ENCODE measurements around the gene PRCC. TPM values are rescaled to one million over a fixed set of nuclear protein-coding genes. Genes with fewer than 3 reads are reported as not detected.
"Not testable (repeated sequence)": the region's sequence is repeated elsewhere in the genome, so short reads cannot be mapped to it uniquely, and the experiment has no call there.

Gene PRCC
- total and polyA plus RNA-seq, 2 of the 4 experiments (the other 2 are of a cell fraction): 10.6 to 59.6 TPM

DNA sequence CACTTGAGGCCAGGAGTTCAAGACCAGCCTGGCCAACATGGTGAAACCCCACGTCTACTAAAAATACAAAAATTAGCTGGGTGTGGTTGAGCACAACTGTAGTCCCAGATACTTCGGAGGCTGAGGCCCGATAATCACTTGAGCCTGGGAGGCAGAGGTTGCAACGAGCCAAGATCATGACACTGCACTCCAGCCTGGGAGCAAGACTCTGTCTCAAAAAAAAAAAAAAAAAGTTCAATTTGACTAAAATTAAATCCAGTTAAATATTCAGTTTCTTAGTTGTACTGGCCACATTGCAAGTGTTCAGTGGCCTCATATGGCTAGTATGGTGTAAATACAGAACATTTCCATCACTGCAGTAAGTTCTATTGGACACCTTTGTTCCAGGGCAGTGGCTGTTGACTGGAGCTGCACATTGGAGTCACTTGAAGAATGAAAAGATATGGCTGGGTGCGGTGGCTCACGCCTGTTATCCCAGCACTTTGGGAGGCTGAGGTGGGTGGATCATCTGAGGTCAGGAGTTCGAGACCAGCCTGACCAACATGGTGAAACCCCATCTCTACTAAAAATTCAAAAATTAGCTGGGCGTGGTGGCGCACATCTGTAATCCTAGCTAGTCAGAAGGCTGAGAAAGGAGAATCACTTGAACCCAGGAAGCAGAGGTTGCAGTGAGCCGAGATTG is 9.6 kb upstream of the PRCC start:
- H3K4me1 ChIP-seq (ENCODE audit: control insufficient read depth, insufficient read depth, low read length); H3K27me3 ChIP-seq (ENCODE audit: control insufficient read depth, insufficient read depth, low read length); H3K23ac ChIP-seq (ENCODE audit: low read depth, low read length); H4K20me1 ChIP-seq (ENCODE audit: insufficient read depth, low read length); POLR2A ChIA-PET (ENCODE audit: unreplicated experiment); DNase-seq; H2AK9ac ChIP-seq (replicated peaks; ENCODE audit: low read depth, low read length, poor library complexity); H3K4me2 ChIP-seq (ENCODE audit: low read depth, low read length); H2AK5ac ChIP-seq (ENCODE audit: low read depth, low read length); H3K14ac ChIP-seq (replicated peaks; ENCODE audit: low read depth, low read length); H2BK15ac ChIP-seq (ENCODE audit: low read depth, low read length); H2AFZ ChIP-seq (replicated peaks; ENCODE audit: low read length, poor library complexity); H2BK5ac ChIP-seq (ENCODE audit: low read depth, low read length, poor library complexity, severe bottlenecking); H3K27ac ChIP-seq (ENCODE audit: insufficient read depth, low read length); H3K4ac ChIP-seq (ENCODE audit: low read depth, low read length); H3K9me1 ChIP-seq (ENCODE audit: insufficient read depth, low read length); H2BK20ac ChIP-seq (ENCODE audit: low read depth, low read length); H4K91ac ChIP-seq (ENCODE audit: insufficient read depth, low read depth, low read length); intact Hi-C loops (cut with micrococcal nuclease); H3K4me3 ChIP-seq (ENCODE audit: insufficient read depth, low read depth, low read length); H3K18ac ChIP-seq (ENCODE audit: low read depth, low read length); in situ Hi-C loops (cut with MboI; ENCODE audit: low sequenced_read_pairs); H4K5ac ChIP-seq (ENCODE audit: low read depth, low read length); H3K56ac ChIP-seq (ENCODE audit: extremely low read depth, insufficient read depth, low read length); H3K9ac ChIP-seq (ENCODE audit: low read depth, low read length); dilution Hi-C loops (cut with HindIII; ENCODE audit: low sequenced_read_pairs, unreplicated experiment); H2BK120ac ChIP-seq (ENCODE audit: low read depth, low read length); H4K8ac ChIP-seq (ENCODE audit: low read depth in 2 of 2, low read length in 2 of 2); H3K9me3 ChIP-seq (ENCODE audit: control insufficient read depth, insufficient read depth, low read length); H3K36me3 ChIP-seq (ENCODE audit: control insufficient read depth, insufficient read depth, low read length); ATAC-seq (ENCODE audit: low read depth); CTCF ChIA-PET; BruUV-seq (replicated peaks): not testable (repeated sequence)
- peaks cover 3 to 12% of the 10 kb centered on the region in 2 experiments for H3K79me1 ChIP-seq (ENCODE audit: low read depth in 1 of 2, low read length in 2 of 2)
- WGBS, 2 experiments (ENCODE audit: extremely low coverage in 2 of 2, insufficient read length in 1 of 2): 100% methylated on average over 2 of the region's 10 CpGs; no CpG with 5 or more reads in 1 of the 2 experiments

Measured in IMR-90 (cell line).